ENCODE results near the gene ZNF683.

Gene ZNF683

GRCh38 chr1:26361605-26362122, 10.9 kb downstream of the ZNF683 start:
- no peak overlapping the region for H3K4me2 ChIP-seq (ENCODE audit: insufficient read depth, low read length)
- DNase-seq, result no peak
- H3K27ac ChIP-seq (ENCODE audit: low read length), result no peak overlapping the region
- no peaks in the 10 kb centered on the region for H3K9me3 ChIP-seq (ENCODE audit: insufficient read depth, low read length, severe bottlenecking)
- ATAC-seq (ENCODE audit: insufficient read depth, low read depth), result no peak
- H3K79me2 ChIP-seq (ENCODE audit: insufficient read depth, low read length), result no peaks in the 10 kb centered on the region
- H3K4me1 ChIP-seq (ENCODE audit: insufficient read depth, low read length), result peaks cover 6% of the 10 kb centered on the region; the same call in 1 of the 2 replicates
- no peak overlapping the region for H2AFZ ChIP-seq (ENCODE audit: low read depth, low read length)
- no peak overlapping the region for H3K9ac ChIP-seq (ENCODE audit: low read depth, low read length)
- peaks cover 4% of the 10 kb centered on the region for H3K27me3 ChIP-seq (ENCODE audit: insufficient read depth, low read length, poor library complexity)
- TF ChIP-seq CTCF (IDR thresholded peaks at IDR 0.05; ENCODE audit: borderline replicate concordance, extremely low read depth, low read length, poor library complexity, severe bottlenecking) (no peak), EZH2 (IDR thresholded peaks at IDR 0.05; ENCODE audit: borderline replicate concordance, low read depth, low read length, severe bottlenecking) (no peak)
- H4K20me1 ChIP-seq (ENCODE audit: insufficient read depth, low read length), result no peaks in the 10 kb centered on the region; the same call in none of the 2 replicates
- no peaks in the 10 kb centered on the region for H3K36me3 ChIP-seq (ENCODE audit: insufficient read depth, low read length)
- H3K4me3 ChIP-seq (ENCODE audit: low read depth in 1 of 2, low read length in 2 of 2), result no peak overlapping the region

- H3K79me2 ChIP-seq (ENCODE audit: insufficient read depth, low read length), result no peaks in the 10 kb centered on the region
- no peak overlapping the region for H3K27ac ChIP-seq (ENCODE audit: low read length)
- ATAC-seq (ENCODE audit: insufficient read depth, low read depth) (no peak), DNase-seq (no peak)
- H3K4me3 ChIP-seq (ENCODE audit: low read depth in 1 of 2, low read length in 2 of 2), result no peak overlapping the region
- no peak overlapping the region for H3K9ac ChIP-seq (ENCODE audit: low read depth, low read length)
- H3K27me3 ChIP-seq (ENCODE audit: insufficient read depth, low read length, poor library complexity), result peaks cover 4% of the 10 kb centered on the region
- no peak for TF ChIP-seq CTCF (IDR thresholded peaks at IDR 0.05; ENCODE audit: borderline replicate concordance, extremely low read depth, low read length, poor library complexity, severe bottlenecking)
- no peaks in the 10 kb centered on the region for H3K36me3 ChIP-seq (ENCODE audit: insufficient read depth, low read length)
- no peak overlapping the region for H2AFZ ChIP-seq (ENCODE audit: low read depth, low read length)
- peaks cover 6% of the 10 kb centered on the region; the same call in 1 of the 2 replicates for H3K4me1 ChIP-seq (ENCODE audit: insufficient read depth, low read length)
- no peaks in the 10 kb centered on the region for H3K9me3 ChIP-seq (ENCODE audit: insufficient read depth, low read length, severe bottlenecking)
- no peaks in the 10 kb centered on the region; the same call in none of the 2 replicates for H4K20me1 ChIP-seq (ENCODE audit: insufficient read depth, low read length)
- no peak overlapping the region for H3K4me2 ChIP-seq (ENCODE audit: insufficient read depth, low read length)
Observed at GRCh38 chr1:26360807-26361604, 11.5 kb downstream of the ZNF683 start.

- Histone ChIP-seq H3K27me3 (ENCODE audit: insufficient read depth, low read length, poor library complexity) (peaks cover 4% of the 10 kb centered on the region), H3K9me3 (ENCODE audit: insufficient read depth, low read length, severe bottlenecking) (no peaks in the 10 kb centered on the region), H3K36me3 (ENCODE audit: insufficient read depth, low read length) (no peaks in the 10 kb centered on the region), H3K79me2 (ENCODE audit: insufficient read depth, low read length) (no peaks in the 10 kb centered on the region), H2AFZ (ENCODE audit: low read depth, low read length) (no peak overlapping the region), H3K4me1 (ENCODE audit: insufficient read depth, low read length) (peaks cover 6% of the 10 kb centered on the region; the same call in 1 of the 2 replicates), H3K4me2 (ENCODE audit: insufficient read depth, low read length) (no peak overlapping the region), H3K9ac (ENCODE audit: low read depth, low read length) (no peak overlapping the region), H4K20me1 (ENCODE audit: insufficient read depth, low read length) (no peaks in the 10 kb centered on the region; the same call in none of the 2 replicates), H3K27ac (ENCODE audit: low read length) (no peak overlapping the region), H3K4me3 (ENCODE audit: low read depth in 1 of 2, low read length in 2 of 2) (no peak overlapping the region)
- DNase-seq (no peak), ATAC-seq (ENCODE audit: insufficient read depth, low read depth) (no peak)
- no peak for TF ChIP-seq EZH2 (IDR thresholded peaks at IDR 0.05; ENCODE audit: borderline replicate concordance, low read depth, low read length, severe bottlenecking)
- TF ChIP-seq CTCF (IDR thresholded peaks at IDR 0.05; ENCODE audit: borderline replicate concordance, extremely low read depth, low read length, poor library complexity, severe bottlenecking), result no peak
Observed at GRCh38 chr1:26359981-26360806, 12.4 kb downstream of the ZNF683 start.

All from DND-41 (cell line).